ENCODE results near the gene METTL3. TPM values are rescaled to one million over a fixed set of nuclear protein-coding genes. Genes with fewer than 3 reads are reported as not detected.
A peak's percentile ranks its signal among the peaks of the same experiment; 100 is the strongest.

Gene METTL3
- total and polyA plus RNA-seq, 2 of the 13 experiments (the other 11 are each of a cell fraction or from before 2014, with no cell fraction given), result 123 to 130 TPM

DNA sequence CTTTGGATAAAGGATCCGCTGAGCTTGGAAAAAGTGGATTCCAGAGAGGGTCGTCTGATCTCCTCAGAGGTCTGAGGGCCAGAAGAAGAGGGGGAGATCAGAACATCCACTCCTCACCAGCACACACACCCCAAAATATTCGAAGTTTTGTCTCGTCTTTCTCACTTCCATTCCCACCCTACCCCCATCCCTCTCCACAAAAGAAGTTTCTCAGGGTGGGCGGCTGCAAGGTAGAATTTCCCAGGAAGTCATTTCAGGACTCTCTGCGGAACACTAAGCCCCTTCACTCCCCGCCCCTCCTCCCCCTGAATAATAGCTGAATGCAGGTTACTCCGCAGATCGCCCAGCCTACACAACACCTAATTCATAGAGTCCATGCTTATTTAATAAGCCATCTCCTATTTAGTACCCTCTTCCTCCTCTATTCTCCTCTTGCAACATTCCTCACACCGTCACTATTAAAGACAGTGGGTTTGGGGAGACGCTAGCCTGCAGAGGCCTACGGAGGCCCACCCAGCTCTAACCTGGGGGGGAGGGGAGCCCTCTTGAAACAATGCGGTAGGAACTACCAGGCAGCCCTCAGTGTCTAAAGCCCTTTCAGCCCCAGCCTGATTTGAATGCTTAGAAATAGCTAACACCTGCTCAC, 15.7 kb upstream of the METTL3 start (continued):
- TF ChIP-seq MXD1 (CRISPR knock-in tag; IDR thresholded peaks at IDR 0.05) (no peak), ZNF570 (CRISPR knock-in tag; IDR thresholded peaks at IDR 0.05; ENCODE audit: borderline replicate concordance) (no peak), ZNF101 (CRISPR knock-in tag; IDR thresholded peaks at IDR 0.05; ENCODE audit: borderline replicate concordance, low read depth) (no peak), STAT6 (CRISPR knock-in tag; IDR thresholded peaks at IDR 0.05; ENCODE audit: borderline replicate concordance) (no peak), ZNF850 (CRISPR knock-in tag; conservative IDR thresholded peaks at IDR 0.05) (no peak), RAD51 (IDR thresholded peaks at IDR 0.05; ENCODE audit: borderline replicate concordance) (no peak), IRF2 (CRISPR knock-in tag; IDR thresholded peaks at IDR 0.05) (0 out of 2 replicates have a peak, but pooled peaks have one; percentile 19), REXO4 (CRISPR knock-in tag; IDR thresholded peaks at IDR 0.05; ENCODE audit: borderline replicate concordance) (no peak), ZNF382 (CRISPR knock-in tag; IDR thresholded peaks at IDR 0.05; ENCODE audit: borderline replicate concordance) (no peak), ZNF354B (CRISPR knock-in tag; IDR thresholded peaks at IDR 0.05) (no peak), SP4 (CRISPR knock-in tag; IDR thresholded peaks at IDR 0.05) (0 out of 2 replicates have a peak, but pooled peaks have one; percentile 0), CEBPG (CRISPR knock-in tag; IDR thresholded peaks at IDR 0.05) (peak; percentile 40; the same call in 1 of the 2 replicates), ZNF614 (CRISPR knock-in tag; IDR thresholded peaks at IDR 0.05; ENCODE audit: borderline replicate concordance) (no peak), TBX3 (IDR thresholded peaks at IDR 0.05; ENCODE audit: borderline replicate concordance) (no peak), ZSCAN20 (CRISPR knock-in tag; IDR thresholded peaks at IDR 0.05; ENCODE audit: borderline replicate concordance) (no peak), CHD2 (IDR thresholded peaks at IDR 0.05; ENCODE audit: low read depth, low read length) (peak; percentile 51; the same call in 1 of the 2 replicates), MLX (CRISPR knock-in tag; IDR thresholded peaks at IDR 0.05) (no peak)
- TF ChIP-seq, protein P1, sequence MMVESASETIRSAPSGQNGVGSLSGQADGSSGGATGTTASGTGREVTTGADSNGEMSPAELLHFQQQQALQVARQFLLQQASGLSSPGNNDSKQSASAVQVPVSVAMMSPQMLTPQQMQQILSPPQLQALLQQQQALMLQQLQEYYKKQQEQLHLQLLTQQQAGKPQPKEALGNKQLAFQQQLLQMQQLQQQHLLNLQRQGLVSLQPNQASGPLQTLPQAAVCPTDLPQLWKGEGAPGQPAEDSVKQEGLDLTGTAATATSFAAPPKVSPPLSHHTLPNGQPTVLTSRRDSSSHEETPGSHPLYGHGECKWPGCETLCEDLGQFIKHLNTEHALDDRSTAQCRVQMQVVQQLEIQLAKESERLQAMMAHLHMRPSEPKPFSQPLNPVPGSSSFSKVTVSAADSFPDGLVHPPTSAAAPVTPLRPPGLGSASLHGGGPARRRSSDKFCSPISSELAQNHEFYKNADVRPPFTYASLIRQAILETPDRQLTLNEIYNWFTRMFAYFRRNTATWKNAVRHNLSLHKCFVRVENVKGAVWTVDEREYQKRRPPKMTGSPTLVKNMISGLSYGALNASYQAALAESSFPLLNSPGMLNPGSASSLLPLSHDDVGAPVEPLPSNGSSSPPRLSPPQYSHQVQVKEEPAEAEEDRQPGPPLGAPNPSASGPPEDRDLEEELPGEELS (CRISPR knock-in tag; IDR thresholded peaks at IDR 0.05), result no peak
- TF ChIP-seq, protein P2, sequence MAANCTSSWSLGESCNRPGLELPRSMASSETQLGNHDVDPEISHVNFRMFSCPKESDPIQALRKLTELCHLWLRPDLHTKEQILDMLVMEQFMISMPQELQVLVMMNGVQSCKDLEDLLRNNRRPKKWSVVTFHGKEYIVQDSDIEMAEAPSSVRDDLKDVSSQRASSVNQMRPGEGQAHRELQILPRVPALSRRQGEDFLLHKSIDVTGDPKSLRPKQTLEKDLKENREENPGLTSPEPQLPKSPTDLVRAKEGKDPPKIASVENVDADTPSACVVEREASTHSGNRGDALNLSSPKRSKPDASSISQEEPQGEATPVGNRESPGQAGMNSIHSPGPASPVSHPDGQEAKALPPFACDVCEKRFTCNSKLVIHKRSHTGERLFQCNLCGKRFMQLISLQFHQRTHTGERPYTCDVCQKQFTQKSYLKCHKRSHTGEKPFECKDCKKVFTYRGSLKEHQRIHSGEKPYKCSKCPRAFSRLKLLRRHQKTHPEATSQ (CRISPR knock-in tag; IDR thresholded peaks at IDR 0.05; ENCODE audit: borderline replicate concordance), result no peak
- TF ChIP-seq, protein P3, sequence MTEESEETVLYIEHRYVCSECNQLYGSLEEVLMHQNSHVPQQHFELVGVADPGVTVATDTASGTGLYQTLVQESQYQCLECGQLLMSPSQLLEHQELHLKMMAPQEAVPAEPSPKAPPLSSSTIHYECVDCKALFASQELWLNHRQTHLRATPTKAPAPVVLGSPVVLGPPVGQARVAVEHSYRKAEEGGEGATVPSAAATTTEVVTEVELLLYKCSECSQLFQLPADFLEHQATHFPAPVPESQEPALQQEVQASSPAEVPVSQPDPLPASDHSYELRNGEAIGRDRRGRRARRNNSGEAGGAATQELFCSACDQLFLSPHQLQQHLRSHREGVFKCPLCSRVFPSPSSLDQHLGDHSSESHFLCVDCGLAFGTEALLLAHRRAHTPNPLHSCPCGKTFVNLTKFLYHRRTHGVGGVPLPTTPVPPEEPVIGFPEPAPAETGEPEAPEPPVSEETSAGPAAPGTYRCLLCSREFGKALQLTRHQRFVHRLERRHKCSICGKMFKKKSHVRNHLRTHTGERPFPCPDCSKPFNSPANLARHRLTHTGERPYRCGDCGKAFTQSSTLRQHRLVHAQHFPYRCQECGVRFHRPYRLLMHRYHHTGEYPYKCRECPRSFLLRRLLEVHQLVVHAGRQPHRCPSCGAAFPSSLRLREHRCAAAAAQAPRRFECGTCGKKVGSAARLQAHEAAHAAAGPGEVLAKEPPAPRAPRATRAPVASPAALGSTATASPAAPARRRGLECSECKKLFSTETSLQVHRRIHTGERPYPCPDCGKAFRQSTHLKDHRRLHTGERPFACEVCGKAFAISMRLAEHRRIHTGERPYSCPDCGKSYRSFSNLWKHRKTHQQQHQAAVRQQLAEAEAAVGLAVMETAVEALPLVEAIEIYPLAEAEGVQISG (CRISPR knock-in tag; IDR thresholded peaks at IDR 0.05), result no peak
